Stimulated activated CD8-positive, alpha-beta memory T cell treated with anti-CD3 and anti-CD28 coated beads, Interleukin-15, amount 100 ng/mL, for 24 hours (primary cell): ENCODE results near the gene DIP2C.
"Not testable (repeated sequence)": the region's sequence is repeated elsewhere in the genome, so short reads cannot be mapped to it uniquely, and the experiment has no call there.

Experiments used
- DNase-seq: peaks from one replicate; pipeline ENCODE4 v3.0.0-alpha.2; 2020; ENCODE audit warnings: low read depth

The DIP2C gene

GRCh38 chr10:323651-324293 is 365.7 kb downstream of the DIP2C start:
- no peak for DNase-seq

DNA sequence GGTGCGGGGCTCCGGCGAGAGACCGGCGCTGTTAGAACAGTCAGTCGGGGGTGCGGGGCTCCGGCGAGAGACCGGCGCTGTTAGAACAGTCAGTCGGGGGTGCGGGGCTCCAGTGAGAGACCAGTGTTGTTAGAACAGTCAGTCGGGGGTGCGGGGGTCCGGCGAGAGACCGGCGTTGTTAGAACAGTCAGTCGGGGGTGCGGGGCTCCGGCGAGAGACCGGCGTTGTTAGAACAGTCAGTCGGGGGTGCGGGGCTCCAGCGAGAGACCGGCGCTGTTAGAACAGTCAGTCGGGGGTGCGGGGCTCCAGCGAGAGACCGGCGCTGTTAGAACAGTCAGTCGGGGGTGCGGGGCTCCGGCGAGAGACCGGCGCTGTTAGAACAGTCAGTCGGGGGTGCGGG is 366.4 kb downstream of the DIP2C start:
- DNase-seq: not testable (repeated sequence)

DNA sequence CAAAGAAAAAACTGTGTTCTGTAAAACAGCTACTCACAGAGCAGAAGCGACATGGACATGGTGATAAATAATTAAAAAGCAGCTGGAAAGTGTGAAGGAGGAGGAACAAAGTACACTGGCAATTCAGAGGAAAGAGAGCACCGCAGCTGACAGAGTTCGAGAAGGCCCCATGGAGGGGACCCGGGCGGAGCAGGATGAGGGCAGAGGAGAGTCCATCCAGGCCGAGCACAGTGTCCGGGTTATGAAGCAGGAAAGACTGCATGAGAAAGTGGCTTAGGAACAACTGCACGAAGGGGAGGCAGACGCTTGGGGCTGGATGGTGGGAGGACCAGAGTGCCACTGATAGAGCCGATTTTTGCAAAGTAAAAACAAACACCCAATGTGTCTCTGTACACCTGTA is 368.7 kb downstream of the DIP2C start:
- DNase-seq: no peak

- DNase-seq: no peak
Observed at GRCh38 chr10:317926-318325, 371.5 kb downstream of the DIP2C start.

GRCh38 chr10:317271-317769 is 372.1 kb downstream of the DIP2C start:
- no peak for DNase-seq

DNA sequence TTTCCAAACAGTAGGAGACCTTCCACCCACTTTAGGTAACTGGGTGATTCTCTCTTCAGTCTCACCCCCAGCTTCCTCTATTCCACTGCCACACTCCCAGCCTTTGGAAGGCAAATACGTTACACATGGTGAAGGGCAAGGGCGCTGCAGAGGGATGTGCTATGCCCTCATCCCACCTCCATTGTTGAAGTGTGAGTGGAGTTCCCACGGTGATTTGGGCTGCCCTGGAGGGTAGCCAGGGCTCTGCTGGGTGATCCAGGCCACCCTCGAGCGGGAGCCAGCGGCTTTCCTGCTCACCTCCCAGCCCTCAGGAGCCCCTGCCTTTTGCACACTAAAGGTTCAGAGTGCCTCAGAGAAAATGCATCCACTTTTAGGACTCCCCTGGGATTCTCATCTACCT is 373.1 kb downstream of the DIP2C start:
- no peak for DNase-seq

DNA sequence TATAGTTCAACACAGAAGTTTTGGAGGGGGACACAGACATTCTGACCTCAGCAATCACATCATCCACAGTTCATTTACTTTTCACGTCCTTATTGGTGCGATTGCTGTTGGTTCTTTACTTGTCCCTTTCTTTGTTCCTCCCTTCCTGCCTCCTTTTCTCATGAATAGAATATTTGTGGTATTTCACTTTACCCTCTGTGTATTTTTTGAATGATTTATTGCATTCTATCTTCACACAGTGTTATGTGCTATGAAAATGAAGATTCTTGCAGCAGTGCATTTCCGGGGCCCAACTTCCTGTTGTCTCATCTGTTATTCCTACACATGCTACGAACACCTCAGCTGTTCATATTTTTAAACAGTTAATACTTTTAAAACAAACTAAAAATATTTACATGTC is 374.6 kb downstream of the DIP2C start:
- no peak for DNase-seq

DNA sequence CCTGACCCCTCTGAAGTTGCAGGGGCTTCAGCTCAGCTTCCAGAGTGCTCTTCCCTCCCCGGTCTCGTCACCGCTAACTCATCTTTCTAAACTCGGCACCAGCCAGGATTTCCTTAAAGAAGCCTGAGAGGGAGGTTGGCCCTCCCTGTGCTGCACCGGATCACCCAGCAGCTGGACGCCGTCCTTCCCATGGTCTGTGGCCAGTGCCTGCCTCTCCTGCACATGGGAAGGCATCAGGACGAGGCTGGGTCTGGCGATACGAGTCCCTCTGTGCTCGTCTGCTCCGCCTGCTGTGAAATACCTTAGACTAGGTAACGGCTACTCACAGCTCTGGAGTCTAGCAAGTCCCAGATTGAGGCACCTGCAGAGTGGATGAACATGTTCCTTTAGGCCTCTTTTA is 375.1 kb downstream of the DIP2C start:
- no peak for DNase-seq

DNA sequence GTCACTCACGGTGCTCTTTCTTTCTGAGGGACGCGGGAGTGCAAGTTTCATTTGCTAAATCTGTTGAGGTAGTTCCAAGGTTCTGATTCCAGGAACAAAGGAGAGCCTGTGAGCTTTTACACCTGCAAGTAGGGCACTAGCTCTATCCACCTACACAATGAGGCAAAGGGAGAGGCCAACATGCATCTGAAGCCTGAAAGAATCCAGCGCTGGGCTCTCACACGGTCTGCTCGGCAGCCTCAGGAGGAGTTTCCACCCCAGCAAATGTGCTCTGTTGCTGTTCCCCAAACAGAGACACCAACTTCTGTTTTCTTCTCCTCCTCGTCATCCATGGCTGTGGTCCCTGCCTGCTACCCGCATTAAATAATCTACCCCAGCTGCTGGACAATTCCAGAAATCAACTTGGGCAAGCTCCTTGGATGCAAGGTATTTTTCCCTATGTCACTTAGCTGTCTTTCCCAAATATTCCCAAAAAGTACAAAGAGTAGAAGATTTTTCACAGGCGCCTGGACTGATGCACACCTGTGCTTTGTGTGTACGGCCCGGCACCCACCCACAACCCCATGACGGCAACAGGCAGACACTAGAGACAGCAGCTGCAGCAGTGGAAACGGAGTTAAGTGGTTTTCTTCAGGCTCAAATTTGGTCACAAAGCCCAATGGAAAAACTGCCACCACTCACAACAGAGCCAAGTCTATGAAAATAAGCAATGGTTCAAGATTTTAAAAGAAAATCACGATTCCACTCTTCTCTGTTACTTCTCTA is 377.4 kb downstream of the DIP2C start:
- DNase-seq: no peak

GRCh38 chr10:310976-311639 is 378.4 kb downstream of the DIP2C start:
- DNase-seq: no peak

DNA sequence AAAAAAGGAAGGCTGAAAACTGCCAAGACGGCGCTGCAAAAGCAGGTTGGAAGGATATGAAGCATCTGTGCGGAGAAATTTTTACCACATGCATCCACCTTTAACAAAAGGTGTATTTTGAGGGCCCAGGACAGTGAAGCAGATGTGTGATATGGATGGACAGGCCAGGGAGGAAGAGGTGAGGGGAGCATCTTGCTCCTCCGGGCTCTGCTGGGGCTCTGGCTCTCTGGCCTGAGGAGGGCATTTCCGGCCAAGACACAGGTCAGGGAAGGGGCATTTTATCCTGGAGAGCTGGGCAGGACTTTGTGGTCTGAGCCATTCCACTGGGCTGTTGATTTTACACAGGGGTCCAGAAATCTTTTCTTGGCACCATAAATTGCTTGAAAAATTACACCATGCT is 379.1 kb downstream of the DIP2C start:
- no peak for DNase-seq

DNA sequence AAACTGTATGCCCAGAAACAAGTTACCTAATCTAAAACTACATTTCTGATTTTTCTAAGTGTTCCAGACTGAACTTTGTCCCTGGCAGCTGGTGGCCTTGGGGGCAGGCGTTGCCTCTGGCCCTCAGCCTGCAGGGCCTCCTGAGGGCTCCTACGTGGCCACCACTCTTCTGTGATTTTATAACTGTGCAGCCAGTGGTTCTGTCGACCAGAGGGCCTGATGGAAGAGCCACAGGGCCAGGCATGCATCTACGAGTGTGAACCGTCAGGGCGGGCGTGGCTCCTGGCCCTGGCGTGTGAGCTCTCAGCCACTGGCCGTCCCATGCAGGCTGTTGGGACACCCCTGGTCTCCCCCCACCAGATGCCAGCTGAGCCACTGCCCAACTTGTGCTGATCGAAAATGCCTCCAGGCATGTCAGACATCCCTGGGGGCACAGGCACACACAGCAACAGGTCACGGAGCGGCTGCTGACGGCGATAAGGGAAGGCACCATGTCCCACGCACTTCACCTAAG is 380.8 kb downstream of the DIP2C start:
- DNase-seq: no peak

DNA sequence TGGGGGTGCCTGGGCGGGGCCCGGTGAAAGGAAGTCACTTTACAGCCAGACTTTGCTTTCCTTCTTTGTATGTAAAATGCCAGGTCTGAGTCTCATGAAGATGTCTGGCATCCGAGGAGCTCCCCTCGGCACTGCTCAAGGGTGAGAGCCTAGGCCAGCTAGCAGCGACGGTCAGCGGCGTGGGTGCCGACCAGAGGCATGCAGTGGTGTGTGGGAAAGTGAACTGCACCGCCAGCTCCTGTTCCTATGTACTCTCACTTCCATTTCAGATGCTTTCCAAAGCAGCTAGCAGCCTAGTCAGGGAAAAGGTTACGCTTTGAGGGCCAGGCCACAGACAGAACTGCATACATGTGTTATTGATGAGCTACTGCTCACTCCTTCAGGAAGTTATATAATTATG is 381.4 kb downstream of the DIP2C start:
- no peak for DNase-seq

DNA sequence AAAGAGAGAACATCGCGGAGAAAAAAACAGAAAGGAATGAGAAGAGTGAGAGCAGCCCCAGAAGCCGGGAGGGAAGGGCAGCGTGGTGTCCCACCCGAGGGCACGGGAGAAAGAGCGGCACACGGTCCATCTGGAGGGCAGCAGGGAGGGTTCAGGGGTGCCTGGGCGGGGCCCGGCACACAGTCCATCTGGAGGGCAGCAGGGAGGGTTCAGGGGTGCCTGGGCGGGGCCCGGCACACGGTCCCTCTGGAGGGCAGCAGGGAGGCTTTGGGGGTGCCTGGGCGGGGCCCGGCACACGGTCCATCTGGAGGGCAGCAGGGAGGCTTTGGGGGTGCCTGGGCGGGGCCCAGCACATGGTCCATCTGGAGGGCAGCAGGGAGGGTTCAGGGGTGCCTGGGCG is 381.8 kb downstream of the DIP2C start:
- no peak for DNase-seq

GRCh38 chr10:306675-307185 is 382.7 kb downstream of the DIP2C start:
- DNase-seq: no peak

DNA sequence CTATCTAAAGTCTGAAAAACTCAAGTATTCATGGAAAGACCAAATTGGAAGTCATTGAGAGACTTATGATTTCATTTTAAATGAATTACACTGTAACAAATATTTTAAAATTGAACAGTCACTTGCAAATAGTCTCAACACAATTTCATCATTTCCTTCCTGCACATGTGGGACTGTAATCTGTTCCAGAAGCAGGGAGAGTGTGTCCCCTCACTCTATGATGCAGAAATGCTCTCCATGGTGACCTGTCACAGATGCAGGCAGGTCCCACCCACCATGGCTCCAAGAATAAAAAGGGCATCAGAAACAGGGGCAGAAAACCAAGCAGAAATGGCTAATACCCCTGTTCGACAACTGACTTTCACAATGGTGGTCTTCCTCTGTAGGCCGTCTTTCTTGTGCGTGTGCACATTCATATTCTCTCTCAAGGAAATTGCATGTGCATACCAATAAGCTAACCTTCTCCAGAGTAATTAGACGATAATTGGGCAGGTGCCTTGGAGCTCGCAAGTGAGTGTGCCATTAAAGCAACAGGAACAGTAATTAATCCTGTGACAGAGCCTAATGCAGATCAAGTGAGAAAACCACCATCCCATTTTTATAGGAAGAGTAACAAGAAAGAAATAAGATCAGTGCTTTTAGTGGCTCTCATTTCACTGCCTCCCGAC is 383.3 kb downstream of the DIP2C start:
- DNase-seq: no peak

- DNase-seq: no peak
Observed at GRCh38 chr10:305034-305433, 384.4 kb downstream of the DIP2C start.

DNA sequence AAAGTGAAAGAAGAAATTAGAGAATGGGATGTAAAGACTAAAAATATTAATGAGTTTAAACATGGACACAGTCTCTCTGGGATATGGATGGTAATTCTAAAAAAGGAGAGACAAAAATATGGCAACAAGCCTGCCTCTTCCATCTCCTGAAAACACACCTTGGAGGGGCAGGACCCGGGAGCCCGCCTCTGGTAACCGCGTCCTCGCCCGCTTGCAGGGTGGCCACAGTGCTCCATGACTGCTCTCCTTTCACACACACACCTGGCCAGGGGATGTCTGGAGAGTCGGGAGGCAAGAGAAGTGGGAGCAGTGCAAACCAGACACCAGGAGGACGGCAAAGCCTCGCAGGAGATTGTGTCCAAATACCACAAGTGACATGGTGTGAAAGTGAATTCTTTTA is 387.9 kb downstream of the DIP2C start:
- DNase-seq: no peak

DNA sequence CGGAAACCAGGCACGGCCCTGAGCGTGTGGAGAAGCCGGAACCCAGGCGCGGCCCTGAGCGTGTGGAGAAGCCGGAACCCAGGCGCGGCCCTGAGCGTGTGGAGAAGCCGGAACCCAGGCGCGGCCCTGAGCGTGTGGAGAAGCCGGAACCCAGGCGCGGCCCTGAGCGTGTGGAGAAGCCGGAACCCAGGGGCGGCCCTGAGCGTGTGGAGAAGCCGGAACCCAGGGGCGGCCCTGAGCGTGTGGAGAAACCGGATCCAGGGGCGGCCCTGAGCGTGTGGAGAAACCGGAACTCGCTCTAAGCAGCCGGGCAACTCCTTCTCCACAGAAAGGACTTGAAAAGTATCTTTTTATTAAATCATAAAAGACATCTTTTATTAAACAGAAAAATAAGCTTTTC is 388.9 kb downstream of the DIP2C start:
- DNase-seq: not testable (repeated sequence)

DNA sequence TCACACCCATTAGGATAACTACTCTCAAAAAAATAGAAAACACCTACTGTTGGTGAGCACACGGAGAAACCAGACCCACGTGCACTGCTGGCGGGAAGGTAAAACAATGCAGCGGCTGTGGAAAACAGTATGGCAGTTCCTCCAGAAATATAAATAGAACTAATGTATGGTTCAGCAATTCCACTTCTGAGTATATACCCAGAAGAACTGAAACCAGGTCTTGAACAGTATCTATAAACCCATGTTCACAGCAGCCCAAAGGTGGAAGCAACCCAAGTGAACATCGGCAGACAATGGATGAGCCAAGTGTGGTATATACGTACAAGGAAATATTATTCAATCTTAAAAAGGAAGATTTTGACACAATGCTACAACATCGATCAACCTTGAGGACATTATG is 389.5 kb downstream of the DIP2C start:
- DNase-seq: no peak

GRCh38 chr10:299512-299911 is 390.0 kb downstream of the DIP2C start:
- no peak for DNase-seq

DNA sequence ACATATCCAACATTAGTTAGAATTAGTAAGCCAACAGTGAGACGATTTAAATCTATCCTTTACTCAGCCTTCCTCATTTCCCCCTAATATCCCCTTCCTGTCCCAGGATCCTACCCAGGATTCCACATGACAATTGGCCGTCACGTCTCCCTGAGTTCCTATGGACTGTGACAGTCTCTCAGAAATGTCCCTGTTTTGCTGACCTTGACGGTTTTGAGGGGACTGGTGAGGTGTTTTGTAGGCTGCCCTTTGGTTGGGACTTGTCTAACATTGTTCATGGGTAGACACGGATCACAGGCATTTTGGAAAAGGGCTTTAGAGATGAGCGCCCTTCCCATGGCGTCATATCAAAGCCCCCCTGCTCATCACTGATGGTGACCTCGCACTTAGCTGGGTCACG is 391.4 kb downstream of the DIP2C start:
- DNase-seq: no peak
